Measurements from ENCODE around the gene CRTAP. TPM values are rescaled to one million over a fixed set of nuclear protein-coding genes. Genes with fewer than 3 reads are reported as not detected.
A peak's percentile ranks its signal among the peaks of the same experiment; 100 is the strongest.

Gene CRTAP
- total and polyA plus RNA-seq, 2 experiments from 2014 or later: 189 to 261 TPM

GRCh38 chr3:33093847-33094246, 20.0 kb upstream of the CRTAP start:
- H3K9ac ChIP-seq: no peak overlapping the region
- no peaks in the 10 kb centered on the region; the same call in 1 of the 2 replicates for H4K20me1 ChIP-seq (ENCODE audit: insufficient read depth)
- H3K4me2 ChIP-seq (ENCODE audit: unreplicated experiment): no peak overlapping the region
- H3K27me3 ChIP-seq (replicated peaks; ENCODE audit: insufficient read depth): no peaks in the 10 kb centered on the region
- H3K27ac ChIP-seq: no peak overlapping the region
- H3K4me1 ChIP-seq (ENCODE audit: insufficient read depth): no peaks in the 10 kb centered on the region; the same call in 1 of the 2 replicates
- WGBS, 2 experiments (ENCODE audit: low coverage in 1 of 2, low lambda C conversion rate in 2 of 2, missing lambda C conversion rate in 2 of 2): 89 to 97% methylated on average over 11 of the region's 11 CpGs
- H2AFZ ChIP-seq: no peak overlapping the region
- no peaks in the 10 kb centered on the region for H3K9me2 ChIP-seq (ENCODE audit: insufficient read depth)
- in situ Hi-C loops (cut with MboI): no loop called here
- no peaks in the 10 kb centered on the region for H3F3A ChIP-seq (ENCODE audit: insufficient read depth)
- H3K4me3 ChIP-seq: no peak overlapping the region
- no peak for DNase-seq
- H3K36me3 ChIP-seq (ENCODE audit: low read depth): peaks cover 1% of the 10 kb centered on the region
- H3K79me2 ChIP-seq (ENCODE audit: insufficient read depth): peaks cover 81% of the 10 kb centered on the region
- TF ChIP-seq EZH2 (IDR thresholded peaks at IDR 0.05; ENCODE audit: insufficient read depth, poor library complexity, severe bottlenecking): no peak
- TF ChIP-seq EZH2phosphoT487 (IDR thresholded peaks at IDR 0.05; ENCODE audit: insufficient read depth, low read depth): no peak
- no peaks in the 10 kb centered on the region for H3K9me3 ChIP-seq (ENCODE audit: low read depth)

- Histone ChIP-seq H3K4me3 (peak overlapping the region; percentile 90), H3K27ac (no peak overlapping the region; the same call in 1 of the 2 replicates), H3K79me2 (ENCODE audit: insufficient read depth) (peaks cover 65% of the 10 kb centered on the region), H4K20me1 (ENCODE audit: insufficient read depth) (no peaks in the 10 kb centered on the region), H3K4me1 (ENCODE audit: insufficient read depth) (no peaks in the 10 kb centered on the region; the same call in 1 of the 2 replicates), H3F3A (ENCODE audit: insufficient read depth) (no peaks in the 10 kb centered on the region), H3K9me2 (ENCODE audit: insufficient read depth) (no peaks in the 10 kb centered on the region), H3K4me2 (ENCODE audit: unreplicated experiment) (peak overlapping the region; percentile 93), H2AFZ (no peak overlapping the region), H3K9ac (peak overlapping the region; percentile 94), H3K36me3 (ENCODE audit: low read depth) (no peaks in the 10 kb centered on the region; the same call in 1 of the 2 replicates), H3K27me3 (replicated peaks; ENCODE audit: insufficient read depth) (no peaks in the 10 kb centered on the region), H3K9me3 (ENCODE audit: low read depth) (no peaks in the 10 kb centered on the region)
- in situ Hi-C loops (cut with MboI): no loop called here
- WGBS, 2 experiments (ENCODE audit: low coverage in 1 of 2, low lambda C conversion rate in 2 of 2, missing lambda C conversion rate in 2 of 2): 90 to 100% methylated on average over 2 of the region's 2 CpGs
- TF ChIP-seq EZH2phosphoT487 (IDR thresholded peaks at IDR 0.05; ENCODE audit: insufficient read depth, low read depth): no peak
- no peak for TF ChIP-seq EZH2 (IDR thresholded peaks at IDR 0.05; ENCODE audit: insufficient read depth, poor library complexity, severe bottlenecking)
- no peak for DNase-seq
Measured at GRCh38 chr3:33095436-33095835, 18.4 kb upstream of the CRTAP start.

GRCh38 chr3:33096093-33096868, 17.5 kb upstream of the CRTAP start:
- Histone ChIP-seq H3K9ac (peak overlapping the region; percentile 94), H3F3A (ENCODE audit: insufficient read depth) (no peaks in the 10 kb centered on the region), H3K4me3 (peak overlapping the region; percentile 90), H3K27ac (peak overlapping the region; percentile 87), H3K9me2 (ENCODE audit: insufficient read depth) (no peaks in the 10 kb centered on the region), H3K27me3 (replicated peaks; ENCODE audit: insufficient read depth) (no peaks in the 10 kb centered on the region), H3K4me2 (ENCODE audit: unreplicated experiment) (peak overlapping the region; percentile 93), H3K9me3 (ENCODE audit: low read depth) (no peaks in the 10 kb centered on the region), H3K36me3 (ENCODE audit: low read depth) (no peaks in the 10 kb centered on the region; the same call in 1 of the 2 replicates), H3K4me1 (ENCODE audit: insufficient read depth) (no peaks in the 10 kb centered on the region; the same call in 1 of the 2 replicates), H3K79me2 (ENCODE audit: insufficient read depth) (peaks cover 56% of the 10 kb centered on the region), H4K20me1 (ENCODE audit: insufficient read depth) (no peaks in the 10 kb centered on the region), H2AFZ (peak overlapping the region; percentile 92)
- TF ChIP-seq EZH2 (IDR thresholded peaks at IDR 0.05; ENCODE audit: insufficient read depth, poor library complexity, severe bottlenecking) (no peak), EZH2phosphoT487 (IDR thresholded peaks at IDR 0.05; ENCODE audit: insufficient read depth, low read depth) (no peak)
- 0 to 1% methylated on average over 39 to 51 of the region's 51 CpGs for WGBS, 2 experiments (ENCODE audit: low coverage in 1 of 2, low lambda C conversion rate in 2 of 2, missing lambda C conversion rate in 2 of 2)
- in situ Hi-C loops (cut with MboI): no loop called here
- DNase-seq: peak; percentile 74

- TF ChIP-seq EZH2phosphoT487 (IDR thresholded peaks at IDR 0.05; ENCODE audit: insufficient read depth, low read depth): no peak
- no peak for TF ChIP-seq EZH2 (IDR thresholded peaks at IDR 0.05; ENCODE audit: insufficient read depth, poor library complexity, severe bottlenecking)
- H3K36me3 ChIP-seq (ENCODE audit: low read depth): no peaks in the 10 kb centered on the region
- H3K27me3 ChIP-seq (replicated peaks; ENCODE audit: insufficient read depth): no peaks in the 10 kb centered on the region
- WGBS, 2 experiments (ENCODE audit: low coverage in 1 of 2, low lambda C conversion rate in 2 of 2, missing lambda C conversion rate in 2 of 2): 63 to 68% methylated on average over 3 of the region's 3 CpGs
- peaks cover 27% of the 10 kb centered on the region for H3K79me2 ChIP-seq (ENCODE audit: insufficient read depth)
- no peaks in the 10 kb centered on the region; the same call in 1 of the 2 replicates for H3K4me1 ChIP-seq (ENCODE audit: insufficient read depth)
- no peak overlapping the region for H3K27ac ChIP-seq
- H3K4me2 ChIP-seq (ENCODE audit: unreplicated experiment): no peak overlapping the region
- in situ Hi-C loops (cut with MboI): no loop called here
- no peaks in the 10 kb centered on the region for H4K20me1 ChIP-seq (ENCODE audit: insufficient read depth)
- H3F3A ChIP-seq (ENCODE audit: insufficient read depth): no peaks in the 10 kb centered on the region
- no peaks in the 10 kb centered on the region for H3K9me3 ChIP-seq (ENCODE audit: low read depth)
- DNase-seq: no peak
- no peak overlapping the region for H3K9ac ChIP-seq
- no peak overlapping the region for H3K4me3 ChIP-seq
- peak overlapping the region; percentile 62; the same call in 1 of the 2 replicates for H2AFZ ChIP-seq
- no peaks in the 10 kb centered on the region for H3K9me2 ChIP-seq (ENCODE audit: insufficient read depth)
Measured at GRCh38 chr3:33099109-33099645, 14.6 kb upstream of the CRTAP start.
